DND-41 (cell line): ENCODE data around the gene PLXNC1.

Experiments used
- CTCF ChIP-seq: IDR thresholded peaks from 2 replicates; pipeline ENCODE4 v1.5.1; 2012; ENCODE audit warnings: borderline replicate concordance, low read length, moderate library complexity, mild to moderate bottlenecking; ENCODE audit not compliant: poor library complexity, severe bottlenecking; ENCODE audit errors: extremely low read depth
- EZH2 ChIP-seq: IDR thresholded peaks from 3 replicates; pipeline ENCODE4 v1.6.1; 2012; ENCODE audit warnings: borderline replicate concordance, low read depth, mild to moderate bottlenecking, moderate library complexity, low read length, inconsistent platforms; ENCODE audit not compliant: severe bottlenecking

- TF ChIP-seq CTCF (no peak), EZH2 (no peak)
Measured at GRCh38 chr12:94169966-94170689, 21.8 kb downstream of the PLXNC1 start.
